HepG2 (cell line): ENCODE measurements around the gene PGM2.

Experiments used
- FUBP1 ChIP-seq: sonication (generic); formaldehyde crosslinking; IDR thresholded peaks from 2 replicates; pipeline ENCODE4 v1.5.1; 2020; ENCODE audit warnings: missing genetic modification reagents, mild to moderate bottlenecking, borderline replicate concordance
- GTF2F1 ChIP-seq: fragments of 150-350 bp; IDR thresholded peaks from 2 replicates; pipeline ENCODE4 v1.6.1; 2014; ENCODE audit warnings: low read length
- KAT7 ChIP-seq: IDR thresholded peaks from 2 replicates; pipeline ENCODE4 v1.6.1; 2018; ENCODE audit warnings: borderline replicate concordance, missing compliant biosample characterization
- NR2C2 ChIP-seq: sonication (generic); formaldehyde crosslinking; IDR thresholded peaks from 2 replicates; pipeline ENCODE4 v1.4.0; 2020; ENCODE audit warnings: missing genetic modification reagents, mild to moderate bottlenecking, moderate library complexity, borderline replicate concordance
- SUZ12 ChIP-seq: fragments of 150-350 bp; IDR thresholded peaks from 2 replicates; pipeline ENCODE4 v1.6.1; 2014; ENCODE audit warnings: low read depth, low read length
- TF ChIP-seq, protein P1 (sequence below): sonication (generic); formaldehyde crosslinking; IDR thresholded peaks from 2 replicates; pipeline ENCODE4 v1.8.1; 2023; ENCODE audit warnings: mild to moderate bottlenecking, missing genetic modification reagents
- TF ChIP-seq, protein P2 (sequence below): sonication (generic); formaldehyde crosslinking; IDR thresholded peaks from 2 replicates; pipeline ENCODE4 v1.5.0; 2020; ENCODE audit warnings: mild to moderate bottlenecking, missing genetic modification reagents, moderate library complexity

GRCh38 chr4:37895271-37895670 is 68.8 kb downstream of the PGM2 start:
- TF ChIP-seq KAT7 (CRISPR knock-in tag) = no peak
- TF ChIP-seq, protein P1, sequence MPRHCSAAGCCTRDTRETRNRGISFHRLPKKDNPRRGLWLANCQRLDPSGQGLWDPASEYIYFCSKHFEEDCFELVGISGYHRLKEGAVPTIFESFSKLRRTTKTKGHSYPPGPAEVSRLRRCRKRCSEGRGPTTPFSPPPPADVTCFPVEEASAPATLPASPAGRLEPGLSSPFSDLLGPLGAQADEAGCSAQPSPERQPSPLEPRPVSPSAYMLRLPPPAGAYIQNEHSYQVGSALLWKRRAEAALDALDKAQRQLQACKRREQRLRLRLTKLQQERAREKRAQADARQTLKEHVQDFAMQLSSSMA (CRISPR knock-in tag) = no peak
- no peak for TF ChIP-seq NR2C2
- TF ChIP-seq, protein P2, sequence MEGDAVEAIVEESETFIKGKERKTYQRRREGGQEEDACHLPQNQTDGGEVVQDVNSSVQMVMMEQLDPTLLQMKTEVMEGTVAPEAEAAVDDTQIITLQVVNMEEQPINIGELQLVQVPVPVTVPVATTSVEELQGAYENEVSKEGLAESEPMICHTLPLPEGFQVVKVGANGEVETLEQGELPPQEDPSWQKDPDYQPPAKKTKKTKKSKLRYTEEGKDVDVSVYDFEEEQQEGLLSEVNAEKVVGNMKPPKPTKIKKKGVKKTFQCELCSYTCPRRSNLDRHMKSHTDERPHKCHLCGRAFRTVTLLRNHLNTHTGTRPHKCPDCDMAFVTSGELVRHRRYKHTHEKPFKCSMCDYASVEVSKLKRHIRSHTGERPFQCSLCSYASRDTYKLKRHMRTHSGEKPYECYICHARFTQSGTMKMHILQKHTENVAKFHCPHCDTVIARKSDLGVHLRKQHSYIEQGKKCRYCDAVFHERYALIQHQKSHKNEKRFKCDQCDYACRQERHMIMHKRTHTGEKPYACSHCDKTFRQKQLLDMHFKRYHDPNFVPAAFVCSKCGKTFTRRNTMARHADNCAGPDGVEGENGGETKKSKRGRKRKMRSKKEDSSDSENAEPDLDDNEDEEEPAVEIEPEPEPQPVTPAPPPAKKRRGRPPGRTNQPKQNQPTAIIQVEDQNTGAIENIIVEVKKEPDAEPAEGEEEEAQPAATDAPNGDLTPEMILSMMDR = no peak
- no peak for TF ChIP-seq SUZ12
- TF ChIP-seq FUBP1 (CRISPR knock-in tag) = no peak
- no peak for TF ChIP-seq GTF2F1
